Liver (tissue), 9 donors: ENCODE data around the gene PCAT6. TPM values are rescaled to one million over a fixed set of nuclear protein-coding genes. Genes with fewer than 3 reads are reported as not detected.

Experiments used
- DNase-seq: peaks from one replicate; pipeline ENCODE4 v3.0.0-alpha.2; 2017; ENCODE audit warnings: low spot score
- H3K27ac ChIP-seq, 2 donors: one replicate each; pipeline ENCODE4 v1.7.0; 2013; ENCODE audit warnings: inconsistent platforms in 2 of 2, low read length in 2 of 2, control low read depth in 1 of 2, low read depth in 1 of 2, mild to moderate bottlenecking in 1 of 2
- H3K27me3 ChIP-seq, 4 donors: one replicate each; pipeline versions ENCODE4 v1.6.1 to v1.7.0; 2013; ENCODE audit warnings: low read length in 3 of 4, inconsistent platforms in 1 of 4, mild to moderate bottlenecking in 1 of 4, moderate library complexity in 1 of 4; ENCODE audit not compliant: control insufficient read depth in 4 of 4, insufficient read depth in 4 of 4
- H3K36me3 ChIP-seq, 4 donors: one replicate each; pipeline versions ENCODE4 v1.6.1 to v1.7.0; 2013; ENCODE audit warnings: low read length in 3 of 4, mild to moderate bottlenecking in 3 of 4, low read depth in 1 of 4, moderate library complexity in 1 of 4; ENCODE audit not compliant: control insufficient read depth in 4 of 4, insufficient read depth in 3 of 4
- H3K4me1 ChIP-seq, 4 donors: one replicate each; pipeline versions ENCODE4 v1.6.1 to v1.7.0; 2013; ENCODE audit warnings: low read length in 3 of 4, mild to moderate bottlenecking in 3 of 4, moderate library complexity in 1 of 4; ENCODE audit not compliant: control insufficient read depth in 4 of 4, insufficient read depth in 4 of 4
- H3K4me3 ChIP-seq, 3 donors: one replicate each; pipeline versions ENCODE4 v1.6.1 to v1.7.0; 2013; ENCODE audit warnings: low read length in 3 of 3, control low read depth in 1 of 3, low read depth in 1 of 3, mild to moderate bottlenecking in 1 of 3
- H3K9ac ChIP-seq, 2 donors: one replicate each; pipeline ENCODE4 v1.7.0; 2013; ENCODE audit warnings: low read length in 2 of 2, mild to moderate bottlenecking in 2 of 2, moderate library complexity in 2 of 2, control low read depth in 1 of 2, low read depth in 1 of 2
- H3K9me3 ChIP-seq, 4 donors: one replicate each; pipeline versions ENCODE4 v1.6.1 to v1.7.0; 2013; ENCODE audit warnings: low read length in 3 of 4; ENCODE audit not compliant: control insufficient read depth in 4 of 4
- ATF3 ChIP-seq: IDR thresholded peaks from 2 replicates; pipeline ENCODE4 v1.6.1; 2016; ENCODE audit warnings: antibody characterized with exemption
- CTCF ChIP-seq: fragments of 150-350 bp; IDR thresholded peaks from 2 replicates; pipeline ENCODE4 v1.5.1; 2017; ENCODE audit warnings: improper control_type of control experiment, low read depth, low read length; ENCODE audit not compliant: missing input control
- EGR1 ChIP-seq, 2 donors: IDR thresholded peaks; 2 replicates each; pipeline ENCODE4 v1.6.1; 2016 to 2018; ENCODE audit warnings: antibody characterized with exemption in 2 of 2, low read depth in 2 of 2
- FOXA1 ChIP-seq: IDR thresholded peaks from 2 replicates; pipeline ENCODE4 v1.6.1; 2016; ENCODE audit warnings: antibody characterized with exemption
- FOXA2 ChIP-seq: IDR thresholded peaks from 2 replicates; pipeline ENCODE4 v1.6.1; 2016; ENCODE audit warnings: antibody characterized with exemption
- GABPA ChIP-seq, 2 donors: IDR thresholded peaks in 1 of 2; conservative IDR thresholded peaks in 1 of 2; 2 replicates each; pipeline ENCODE4 v1.6.1; 2016; ENCODE audit warnings: antibody characterized with exemption in 2 of 2, mild to moderate bottlenecking in 1 of 2, moderate library complexity in 1 of 2
- HNF4A ChIP-seq, 2 donors: conservative IDR thresholded peaks; 2 replicates each; pipeline ENCODE4 v1.6.1; 2016; ENCODE audit warnings: antibody characterized with exemption in 2 of 2, mild to moderate bottlenecking in 2 of 2
- HNF4G ChIP-seq: IDR thresholded peaks from 2 replicates; pipeline ENCODE4 v1.6.1; 2016; ENCODE audit warnings: antibody characterized with exemption
- JUND ChIP-seq, 2 donors: IDR thresholded peaks; 2 replicates each; pipeline ENCODE4 v1.6.1; 2016; ENCODE audit warnings: antibody characterized with exemption in 2 of 2
- MAX ChIP-seq: IDR thresholded peaks from 2 replicates; pipeline ENCODE4 v1.6.1; 2016; ENCODE audit warnings: antibody characterized with exemption
- NR2F2 ChIP-seq: IDR thresholded peaks from 2 replicates; pipeline ENCODE4 v1.6.1; 2016; ENCODE audit warnings: antibody characterized with exemption
- RAD21 ChIP-seq, 2 donors: IDR thresholded peaks; 2 replicates each; pipeline ENCODE4 v1.6.1; 2016; ENCODE audit warnings: antibody characterized with exemption in 2 of 2, mild to moderate bottlenecking in 2 of 2
- REST ChIP-seq: IDR thresholded peaks from 2 replicates; pipeline ENCODE4 v1.6.1; 2016; ENCODE audit warnings: antibody characterized with exemption, mild to moderate bottlenecking
- RXRA ChIP-seq, 2 donors: IDR thresholded peaks; 2 replicates each; pipeline ENCODE4 v1.6.1; 2017 to 2018; ENCODE audit warnings: antibody characterized with exemption in 2 of 2, mild to moderate bottlenecking in 1 of 2
- SP1 ChIP-seq: IDR thresholded peaks from 2 replicates; pipeline ENCODE4 v1.6.1; 2018; ENCODE audit warnings: antibody characterized with exemption, mild to moderate bottlenecking
- TAF1 ChIP-seq: conservative IDR thresholded peaks from 2 replicates; pipeline ENCODE4 v1.6.1; 2016; ENCODE audit warnings: antibody characterized with exemption, mild to moderate bottlenecking
- YY1 ChIP-seq: IDR thresholded peaks from 2 replicates; pipeline ENCODE4 v1.6.1; 2016; ENCODE audit warnings: antibody characterized with exemption, mild to moderate bottlenecking
- ZBTB33 ChIP-seq: IDR thresholded peaks from 2 replicates; pipeline ENCODE4 v1.6.1; 2016; ENCODE audit warnings: antibody characterized with exemption
- WGBS: extraction: QIAGEN DNeasy Blood & Tissue Kit; methylation state at CpG from one replicate; pipeline ENCODE4 v1.1.7; 2013; 5-methylcytosine and 5-hydroxymethylcytosine counted together
- polyA plus RNA-seq, 2 donors: library from polyadenylated mRNA; stranded (reverse) in 1 of 2; unstranded in 1 of 2; fragments of 200-250 nt in 1 of 2; fragments of >200 nt in 1 of 2; fragmentation: Nextera tagmentation in 1 of 2; extraction: Ambion mirVana in 1 of 2; gene quantifications; one replicate each; pipeline versions ENCODE4 v1.2.1 to v1.2.3, GENCODE V29; 2013 to 2015
- total RNA-seq, 2 donors: library from RNA; depleted of rRNA; stranded (reverse); fragments of >200 nt; gene quantifications; one replicate each; pipeline ENCODE4 v1.2.3, GENCODE V29; 2014
- donor health status: healthy.
- donor health status: healthy.
- donor health status: healthy.
- donor health status: healthy.
- donor health status: healthy.

Gene PCAT6
- total and polyA plus RNA-seq, 4 donors = 0.23 to 1.2 TPM; not detected in 2

- TF ChIP-seq EGR1 (IDR thresholded peaks at IDR 0.05; ENCODE audit: low read depth in 2 of 2) (no peak), YY1 (no peak), NR2F2 (no peak), RAD21 (IDR thresholded peaks at IDR 0.05) (no peak), FOXA2 (no peak), HNF4A (conservative IDR thresholded peaks at IDR 0.05) (no peak), ZBTB33 (no peak), JUND (IDR thresholded peaks at IDR 0.05) (no peak), FOXA1 (no peak), REST (no peak), GABPA (IDR thresholded peaks at IDR 0.05 in 1 of 2, conservative IDR thresholded peaks at IDR 0.05 in 1 of 2) (no peak), MAX (no peak), SP1 (no peak), TAF1 (no peak), CTCF (no peak), HNF4G (no peak), RXRA (IDR thresholded peaks at IDR 0.05) (no peak), ATF3 (no peak)
- Histone ChIP-seq H3K4me3 (no peak overlapping the region), H3K27ac (no peak overlapping the region), H3K9me3 (no peaks in the 10 kb centered on the region), H3K4me1 (peaks cover 0 to 10% (median 2%) of the 10 kb centered on the region in 4 donors), H3K36me3 (no peaks in the 10 kb centered on the region), H3K9ac (no peak overlapping the region), H3K27me3 (no peaks in the 10 kb centered on the region)
- 52% methylated on average over 2 of the region's 2 CpGs for WGBS
- DNase-seq = no peak
Measured at GRCh38 chr1:202802034-202802433, 8.7 kb upstream of the PCAT6 start.
